SW480 (cell line): ENCODE measurements around the gene ADCY9.
A peak's percentile ranks its signal among the peaks of the same experiment; 100 is the strongest.
"Not testable (repeated sequence)": the region's sequence is repeated elsewhere in the genome, so short reads cannot be mapped to it uniquely, and the experiment has no call there.

Experiments
- DNase-seq: peaks from one replicate; pipeline ENCODE4 v3.0.0-alpha.2; 2016; ENCODE audit warnings: low spot score

Gene ADCY9

GRCh38 chr16:4116325-4117249 lies at the start of gene ADCY9:
Gene ADCY9 (minus strand): TSS chr16:4116442. CDS start chr16:4115442, 1,000 bp downstream.
- peak; percentile 52 for DNase-seq

- DNase-seq, result no peak
These were observed 44.6 kb upstream of the ADCY9 start for GRCh38 chr16:4160658-4161430.

DNA sequence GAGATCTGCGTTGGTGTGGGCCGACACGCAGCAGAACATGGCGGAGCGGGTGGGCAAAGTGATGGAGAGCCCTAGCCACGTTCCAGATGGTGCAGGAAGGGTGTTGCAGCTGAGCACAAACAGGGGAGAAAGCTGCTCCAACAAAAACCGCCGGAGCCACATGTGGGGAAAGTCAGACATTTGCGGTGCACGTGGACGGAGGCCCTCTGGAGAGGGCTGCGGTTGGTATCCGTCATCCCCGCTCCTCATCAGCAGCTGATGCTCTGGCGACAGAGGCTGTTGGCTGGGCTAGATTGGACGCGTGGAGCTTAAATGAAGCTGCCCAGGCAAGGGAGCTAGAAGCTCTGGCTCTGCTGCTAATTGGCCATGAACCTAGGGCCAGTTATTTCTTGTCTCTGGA lies 43.5 kb upstream of the ADCY9 start:
- DNase-seq, result no peak

- no peak for DNase-seq
These were observed 42.2 kb upstream of the ADCY9 start for GRCh38 chr16:4158143-4159093.

GRCh38 chr16:4157376-4157825 lies 41.2 kb upstream of the ADCY9 start:
- DNase-seq, result no peak

- not testable (repeated sequence) for DNase-seq
These were observed 40.3 kb upstream of the ADCY9 start for GRCh38 chr16:4156503-4156902.

GRCh38 chr16:4153364-4153763 lies 37.1 kb upstream of the ADCY9 start:
- DNase-seq, result not testable (repeated sequence)

DNA sequence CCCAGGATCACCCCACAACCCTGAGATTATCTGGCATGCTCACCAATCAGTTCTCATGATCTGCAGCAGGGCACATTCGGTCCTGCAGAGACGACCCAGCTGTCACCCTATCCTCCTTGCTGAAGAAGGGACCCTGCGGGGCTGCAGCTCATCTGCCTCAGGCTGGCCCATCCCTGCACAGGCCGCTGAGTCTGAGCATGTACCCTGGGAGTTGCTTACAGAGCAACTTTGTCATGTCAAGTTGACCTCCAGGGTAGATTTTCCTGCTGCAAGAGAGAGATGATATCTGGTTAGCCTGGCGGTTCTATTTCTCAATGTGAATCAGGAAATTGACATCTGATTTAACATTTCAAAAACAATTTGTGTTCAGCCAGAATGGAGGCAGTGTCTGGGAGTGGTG lies 36.0 kb upstream of the ADCY9 start:
- DNase-seq, result no peak

DNA sequence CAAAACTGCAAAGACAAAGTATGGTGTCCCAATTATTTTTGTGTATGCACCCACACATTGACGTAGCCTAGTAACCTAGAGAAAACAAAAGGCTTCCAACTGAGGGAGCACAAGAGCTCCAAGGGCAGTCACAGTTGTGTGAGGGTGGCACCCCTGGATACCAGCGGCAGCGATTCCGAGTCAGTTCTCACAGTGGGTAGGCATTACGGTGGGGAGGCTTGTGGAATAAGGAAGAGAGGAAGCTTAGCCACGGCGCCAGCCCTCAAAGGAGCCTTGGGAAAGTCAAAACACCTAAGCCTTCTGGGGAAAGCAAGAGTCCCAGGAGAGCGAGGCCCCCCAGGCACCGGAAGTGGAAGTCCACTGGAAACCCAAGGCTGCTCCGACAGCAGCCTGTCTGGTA lies 31.0 kb upstream of the ADCY9 start:
- no peak for DNase-seq

- DNase-seq, result peak; percentile 7
These were observed 26.0 kb upstream of the ADCY9 start for GRCh38 chr16:4142268-4142667.

GRCh38 chr16:4141604-4142003 lies 25.4 kb upstream of the ADCY9 start:
- no peak for DNase-seq

DNA sequence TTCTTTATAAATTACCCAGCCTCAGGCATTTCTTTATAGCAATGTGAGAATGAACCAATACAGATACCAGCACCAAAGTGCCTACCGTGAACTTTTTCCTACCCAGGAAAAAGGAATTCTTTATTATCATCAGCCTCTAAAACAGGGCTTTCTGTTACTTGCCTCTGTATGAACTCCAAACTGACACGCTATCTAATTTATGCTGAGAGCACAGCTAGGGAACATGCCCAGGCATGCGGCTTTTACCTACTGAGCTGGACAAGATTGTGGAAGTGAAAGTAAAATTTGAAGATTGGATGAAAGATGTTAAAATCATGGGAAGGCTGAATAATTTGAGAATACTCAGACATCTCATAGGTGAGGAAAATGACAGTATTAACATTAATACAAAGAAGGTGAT lies 24.4 kb upstream of the ADCY9 start:
- DNase-seq, result peak; percentile 6

DNA sequence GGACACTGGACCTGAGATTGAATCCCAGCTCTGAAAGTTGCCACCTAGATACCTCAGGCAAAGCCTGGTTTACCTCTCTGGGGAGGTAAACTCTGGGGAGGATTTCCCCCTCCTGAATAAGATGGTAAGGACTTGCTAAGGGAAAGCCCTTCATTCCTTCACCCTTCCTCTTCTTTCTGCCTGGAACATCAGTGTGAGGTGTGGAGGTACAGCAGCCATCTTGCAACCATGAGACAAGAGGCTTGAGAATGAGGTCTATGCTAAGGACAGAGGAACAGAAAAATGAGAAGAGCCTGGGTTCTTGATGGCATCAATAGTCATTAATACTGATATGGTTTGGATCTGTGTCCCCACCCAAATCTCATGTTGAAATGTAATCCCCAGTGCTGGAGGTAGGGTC lies 23.7 kb upstream of the ADCY9 start:
- no peak for DNase-seq

DNA sequence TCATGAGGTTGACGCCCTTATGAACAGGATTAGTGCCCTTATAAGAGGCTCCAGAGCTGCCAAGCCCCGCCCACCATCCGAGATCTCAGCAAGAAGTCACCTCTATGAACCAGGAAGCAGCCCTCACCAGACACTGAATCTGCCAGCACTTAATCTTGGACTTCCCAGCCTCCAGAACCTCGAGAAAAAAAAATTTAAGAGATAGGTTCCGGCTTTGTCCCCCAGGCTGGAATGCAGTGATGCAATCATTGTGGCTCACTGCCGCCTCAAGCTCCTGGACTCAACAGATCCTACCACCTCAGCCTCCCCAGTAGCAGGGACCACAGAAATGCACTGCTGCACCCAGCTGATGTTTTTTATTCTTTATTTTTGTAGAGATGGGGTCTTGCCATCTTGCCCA lies 22.5 kb upstream of the ADCY9 start:
- no peak for DNase-seq

DNA sequence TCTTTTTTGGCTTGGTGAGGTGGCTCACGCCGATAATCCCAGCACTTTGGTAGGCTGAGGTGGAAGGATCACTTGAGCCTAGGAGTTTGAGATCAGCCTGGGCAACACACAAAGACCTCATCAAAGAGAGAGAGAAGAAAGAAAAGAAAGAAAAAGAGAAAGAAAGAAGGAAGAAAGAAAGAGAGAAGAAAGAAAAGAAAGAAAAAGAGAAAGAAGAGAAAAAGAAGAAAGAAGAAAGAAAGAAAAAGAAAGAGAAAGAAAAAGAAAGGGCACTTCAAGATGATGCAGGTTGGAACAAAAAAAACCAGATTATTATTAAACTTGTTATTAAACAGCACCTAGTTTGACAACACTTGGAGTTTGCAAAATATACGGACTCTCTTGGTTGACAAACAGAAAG lies 21.2 kb upstream of the ADCY9 start:
- DNase-seq, result no peak

DNA sequence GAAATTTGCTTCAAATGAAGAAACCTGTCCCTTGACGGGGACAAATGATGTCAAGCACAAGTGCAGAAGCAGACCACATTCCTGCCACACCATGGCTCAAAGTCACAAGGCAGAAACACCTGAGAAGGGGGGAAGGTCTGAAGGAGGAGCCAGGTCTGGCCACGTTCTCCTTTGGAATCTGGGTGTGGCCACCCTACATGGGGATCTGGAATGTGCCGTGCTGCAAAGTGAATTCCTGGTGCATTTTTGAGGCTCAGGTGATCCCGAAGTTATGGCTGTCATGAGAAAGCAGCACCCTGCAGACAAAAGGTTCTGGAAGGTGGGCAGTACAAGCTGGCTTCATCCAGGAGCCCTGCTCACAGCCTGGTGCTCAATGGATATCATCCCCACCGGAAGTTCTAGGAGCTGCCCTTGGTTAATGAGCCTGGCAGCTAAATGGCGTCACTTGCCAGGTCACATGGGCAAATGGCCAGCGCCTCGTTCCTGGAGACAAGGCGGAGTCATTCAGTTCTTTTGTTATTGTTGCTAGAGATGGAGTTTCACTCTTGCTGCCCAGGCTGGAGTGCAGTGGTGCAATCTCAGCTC lies 20.1 kb upstream of the ADCY9 start:
- peak; percentile 87 for DNase-seq

GRCh38 chr16:4135537-4135936 lies 19.3 kb upstream of the ADCY9 start:
- no peak for DNase-seq

GRCh38 chr16:4133897-4134372 lies 17.7 kb upstream of the ADCY9 start:
- DNase-seq, result no peak

GRCh38 chr16:4131621-4132020 lies 15.4 kb upstream of the ADCY9 start:
- no peak for DNase-seq

DNA sequence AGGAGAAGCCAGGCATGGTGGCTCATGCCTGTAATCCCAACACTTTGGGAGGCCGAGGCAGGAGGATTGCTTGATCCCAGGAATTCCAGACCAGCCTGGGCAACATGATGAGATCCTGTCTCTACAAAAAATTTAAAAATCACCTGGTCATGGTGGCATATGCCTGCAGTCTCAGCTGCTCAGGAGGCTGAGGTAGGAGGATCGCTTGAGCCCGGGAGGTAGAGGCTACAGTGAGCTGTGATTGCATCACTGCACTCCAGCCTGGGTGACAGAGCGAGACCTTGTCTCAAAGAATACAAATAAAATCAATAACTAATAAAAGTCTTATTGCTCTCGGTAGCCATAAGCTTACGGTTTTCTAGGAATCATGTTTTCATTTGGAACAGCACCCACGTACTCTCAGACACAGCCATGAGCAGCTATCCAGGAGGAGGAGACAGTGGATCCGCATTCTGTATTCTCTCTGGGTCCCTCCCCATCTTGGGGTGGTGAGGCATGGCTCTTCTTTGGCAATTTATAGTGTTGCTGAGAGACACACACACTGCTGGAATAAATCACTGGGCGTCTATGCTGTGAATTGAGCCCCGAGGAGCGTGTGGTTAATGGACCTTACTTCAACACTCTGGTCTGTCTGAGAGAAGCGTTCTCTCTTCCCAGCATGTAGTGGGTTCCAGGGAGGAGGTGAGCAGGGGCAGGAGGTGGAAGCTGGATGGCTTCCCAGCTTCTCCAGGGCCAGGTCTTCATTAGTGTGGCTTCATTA lies 8.5 kb upstream of the ADCY9 start:
- no peak for DNase-seq
